ENCODE data around the gene PLEKHN1.

Gene PLEKHN1

GRCh38 chr1:938711-939489 lies 27.4 kb upstream of the PLEKHN1 start:
- POLR2A ChIA-PET: interaction anchor here (0.6 to 9.4 kb wide), 8 partner anchors 8 to 42 kb away, joined by 3 to 111 read pairs (median 6); partner anchors contain the start of genes PERM1 and SAMD11
- peaks cover 49% of the 10 kb centered on the region for H3K4me1 ChIP-seq (ENCODE audit: control insufficient read depth, insufficient read depth, low read length)
- peak; percentile 44 for TF ChIP-seq ZBTB8A (tag by site-specific recombination; IDR thresholded peaks at IDR 0.05)
- TF ChIP-seq ZFP3 (tag by site-specific recombination; IDR thresholded peaks at IDR 0.05; ENCODE audit: low read depth): no peak
- no peak; the same call in 1 of the 2 replicates for TF ChIP-seq BCL11A (tag by site-specific recombination; IDR thresholded peaks at IDR 0.05; ENCODE audit: low read depth)
- peak; percentile 63; the same call in 1 of the 2 replicates for TF ChIP-seq ZNF423 (tag by site-specific recombination; IDR thresholded peaks at IDR 0.05)
- peak; percentile 21; the same call in 1 of the 2 replicates for TF ChIP-seq GLIS2 (tag by site-specific recombination; IDR thresholded peaks at IDR 0.05)
- TF ChIP-seq MYNN (tag by site-specific recombination; IDR thresholded peaks at IDR 0.05; ENCODE audit: borderline replicate concordance): no peak
- peak; percentile 5 for TF ChIP-seq GLIS1 (tag by site-specific recombination; IDR thresholded peaks at IDR 0.05)
- TF ChIP-seq ZNF239 (tag by site-specific recombination; IDR thresholded peaks at IDR 0.05): no peak
- no peak for TF ChIP-seq ZNF596 (tag by site-specific recombination; IDR thresholded peaks at IDR 0.05)
- TF ChIP-seq ZNF629 (tag by site-specific recombination; IDR thresholded peaks at IDR 0.05): no peak
- peak; percentile 91 for TF ChIP-seq ZFP69B (tag by site-specific recombination; IDR thresholded peaks at IDR 0.05)
- no peak for TF ChIP-seq ZNF19 (tag by site-specific recombination; IDR thresholded peaks at IDR 0.05; ENCODE audit: low read depth)
- TF ChIP-seq OSR2 (tag by site-specific recombination; IDR thresholded peaks at IDR 0.05): peak; percentile 74
- TF ChIP-seq, protein P1, sequence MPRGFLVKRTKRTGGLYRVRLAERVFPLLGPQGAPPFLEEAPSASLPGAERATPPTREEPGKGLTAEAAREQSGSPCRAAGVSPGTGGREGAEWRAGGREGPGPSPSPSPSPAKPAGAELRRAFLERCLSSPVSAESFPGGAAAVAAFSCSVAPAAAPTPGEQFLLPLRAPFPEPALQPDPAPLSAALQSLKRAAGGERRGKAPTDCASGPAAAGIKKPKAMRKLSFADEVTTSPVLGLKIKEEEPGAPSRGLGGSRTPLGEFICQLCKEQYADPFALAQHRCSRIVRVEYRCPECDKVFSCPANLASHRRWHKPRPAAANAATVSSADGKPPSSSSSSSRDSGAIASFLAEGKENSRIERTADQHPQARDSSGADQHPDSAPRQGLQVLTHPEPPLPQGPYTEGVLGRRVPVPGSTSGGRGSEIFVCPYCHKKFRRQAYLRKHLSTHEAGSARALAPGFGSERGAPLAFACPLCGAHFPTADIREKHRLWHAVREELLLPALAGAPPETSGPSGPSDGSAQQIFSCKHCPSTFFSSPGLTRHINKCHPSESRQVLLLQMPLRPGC (tag by site-specific recombination; IDR thresholded peaks at IDR 0.05): no peak
- no peak for TF ChIP-seq ZNF626 (tag by site-specific recombination; IDR thresholded peaks at IDR 0.05)
- peak; percentile 92 for TF ChIP-seq SCRT1 (tag by site-specific recombination; IDR thresholded peaks at IDR 0.05; ENCODE audit: borderline replicate concordance)
- peak; percentile 38; the same call in 1 of the 2 replicates for TF ChIP-seq ZEB2 (tag by site-specific recombination; IDR thresholded peaks at IDR 0.05)
- peak; percentile 75 for TF ChIP-seq ZNF600 (tag by site-specific recombination; IDR thresholded peaks at IDR 0.05)
- 0 out of 2 replicates have a peak, but pooled peaks have one; percentile 6 for TF ChIP-seq HIC1 (tag by site-specific recombination; IDR thresholded peaks at IDR 0.05)
- peak; percentile 89 for TF ChIP-seq KLF9 (tag by site-specific recombination; IDR thresholded peaks at IDR 0.05; ENCODE audit: low read depth)
- TF ChIP-seq TRIM28 (IDR thresholded peaks at IDR 0.05; ENCODE audit: borderline replicate concordance, low read length): no peak
- no peak for TF ChIP-seq SETDB1 (IDR thresholded peaks at IDR 0.05; ENCODE audit: insufficient read length, low read length)
- TF ChIP-seq KLF1 (tag by site-specific recombination; IDR thresholded peaks at IDR 0.05): peak; percentile 66
- TF ChIP-seq, protein P2, sequence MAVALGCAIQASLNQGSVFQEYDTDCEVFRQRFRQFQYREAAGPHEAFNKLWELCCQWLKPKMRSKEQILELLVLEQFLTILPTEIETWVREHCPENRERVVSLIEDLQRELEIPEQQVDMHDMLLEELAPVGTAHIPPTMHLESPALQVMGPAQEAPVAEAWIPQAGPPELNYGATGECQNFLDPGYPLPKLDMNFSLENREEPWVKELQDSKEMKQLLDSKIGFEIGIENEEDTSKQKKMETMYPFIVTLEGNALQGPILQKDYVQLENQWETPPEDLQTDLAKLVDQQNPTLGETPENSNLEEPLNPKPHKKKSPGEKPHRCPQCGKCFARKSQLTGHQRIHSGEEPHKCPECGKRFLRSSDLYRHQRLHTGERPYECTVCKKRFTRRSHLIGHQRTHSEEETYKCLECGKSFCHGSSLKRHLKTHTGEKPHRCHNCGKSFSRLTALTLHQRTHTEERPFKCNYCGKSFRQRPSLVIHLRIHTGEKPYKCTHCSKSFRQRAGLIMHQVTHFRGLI (tag by site-specific recombination; IDR thresholded peaks at IDR 0.05): no peak
- TF ChIP-seq ZNF621 (tag by site-specific recombination; IDR thresholded peaks at IDR 0.05): no peak
- TF ChIP-seq, protein P3, sequence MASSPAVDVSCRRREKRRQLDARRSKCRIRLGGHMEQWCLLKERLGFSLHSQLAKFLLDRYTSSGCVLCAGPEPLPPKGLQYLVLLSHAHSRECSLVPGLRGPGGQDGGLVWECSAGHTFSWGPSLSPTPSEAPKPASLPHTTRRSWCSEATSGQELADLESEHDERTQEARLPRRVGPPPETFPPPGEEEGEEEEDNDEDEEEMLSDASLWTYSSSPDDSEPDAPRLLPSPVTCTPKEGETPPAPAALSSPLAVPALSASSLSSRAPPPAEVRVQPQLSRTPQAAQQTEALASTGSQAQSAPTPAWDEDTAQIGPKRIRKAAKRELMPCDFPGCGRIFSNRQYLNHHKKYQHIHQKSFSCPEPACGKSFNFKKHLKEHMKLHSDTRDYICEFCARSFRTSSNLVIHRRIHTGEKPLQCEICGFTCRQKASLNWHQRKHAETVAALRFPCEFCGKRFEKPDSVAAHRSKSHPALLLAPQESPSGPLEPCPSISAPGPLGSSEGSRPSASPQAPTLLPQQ (tag by site-specific recombination; IDR thresholded peaks at IDR 0.05): peak; percentile 91
- peak; percentile 99 for TF ChIP-seq SCRT2 (tag by site-specific recombination; IDR thresholded peaks at IDR 0.05)
- TF ChIP-seq ZNF2 (tag by site-specific recombination; IDR thresholded peaks at IDR 0.05): no peak
- no peak for TF ChIP-seq ZNF513 (tag by site-specific recombination; IDR thresholded peaks at IDR 0.05)

More at GRCh38 chr1:938711-939489, 27.4 kb upstream of the PLEKHN1 start:
- CTCF ChIA-PET: interaction anchor here (0.8 to 3.0 kb wide), 10 partner anchors 8 to 40 kb away, joined by 3 to 17 read pairs (median 4); partner anchors contain the start of genes PLEKHN1 and SAMD11
- Histone ChIP-seq H3K36me3 (ENCODE audit: control insufficient read depth in 2 of 2, insufficient read depth in 1 of 2, low read length in 2 of 2) (peaks cover 0 to 28% of the 10 kb centered on the region in 2 experiments; a peak in 1 of 3 replicates), H3K27ac (ENCODE audit: extremely low read depth, low read depth, low read length) (peak overlapping the region; percentile 98), H3K9me3 (ENCODE audit: control insufficient read depth, insufficient read depth, low read depth, low read length) (no peaks in the 10 kb centered on the region), H3K4me3 (ENCODE audit: low read depth, low read length) (no peak overlapping the region)

All from HEK293 (cell line).